GM21515 (cell line): ENCODE data around the gene IMMP2L.
"Not testable (repeated sequence)": the region's sequence is repeated elsewhere in the genome, so short reads cannot be mapped to it uniquely, and the experiment has no call there.

ENCODE experiments used
- ATAC-seq: cut with Tn5 transposase; IDR thresholded peaks from one replicate; pipeline ENCODE4 v1.9.1; 2021; ENCODE audit not compliant: unreplicated experiment

The IMMP2L gene

DNA sequence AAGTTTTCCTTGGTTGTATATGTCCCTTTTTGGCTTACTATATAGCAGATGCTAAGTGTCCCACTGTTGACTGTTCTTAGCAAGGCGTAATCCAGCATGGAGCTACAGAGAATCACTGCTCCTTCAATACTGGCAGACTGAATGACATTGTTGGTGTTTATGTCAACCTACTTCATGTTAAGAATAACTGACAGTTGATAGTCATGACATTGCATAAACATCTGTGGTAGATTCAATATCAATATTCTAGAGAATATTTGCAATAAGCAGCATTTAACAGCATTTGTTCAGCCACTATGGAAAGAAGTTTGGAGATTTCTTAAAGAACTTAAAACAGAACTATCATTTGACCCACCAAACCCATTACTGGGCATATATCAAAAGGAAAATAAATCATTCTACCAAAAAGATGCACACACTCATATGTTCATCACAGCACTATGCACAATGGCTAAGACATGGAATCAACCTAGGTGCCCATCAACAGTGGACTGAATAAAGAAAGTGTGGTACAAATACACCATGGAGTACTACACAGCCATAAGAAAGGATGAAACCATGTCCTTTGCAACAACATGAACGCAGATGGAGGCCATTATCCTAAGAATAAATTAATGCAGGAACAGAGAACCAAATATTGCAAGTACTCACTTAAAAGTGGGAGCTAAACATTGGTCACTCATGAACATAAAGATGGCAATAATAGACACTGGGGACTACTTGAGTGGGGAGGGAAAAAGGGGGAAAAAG lies 88.7 kb downstream of the IMMP2L start:
- no peak for ATAC-seq

DNA sequence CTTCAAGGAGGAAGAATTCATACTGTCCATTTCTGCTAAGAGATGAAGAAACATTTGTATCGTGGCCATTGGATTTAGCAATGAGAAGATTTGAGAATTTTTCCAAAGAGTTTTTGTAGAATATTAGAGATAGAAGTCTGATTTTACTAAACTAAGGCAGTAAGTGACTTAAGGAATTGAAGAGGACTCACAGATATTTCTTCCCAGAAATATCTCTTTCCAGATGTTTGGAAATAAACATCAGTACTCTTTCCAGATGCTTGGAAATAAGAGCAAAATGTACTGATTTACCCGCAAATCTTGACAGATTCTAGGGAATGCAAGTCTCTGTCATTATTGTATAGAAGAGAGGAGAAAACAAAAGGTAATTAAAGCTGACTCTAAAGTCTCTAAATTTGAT lies 91.3 kb downstream of the IMMP2L start:
- no peak for ATAC-seq

DNA sequence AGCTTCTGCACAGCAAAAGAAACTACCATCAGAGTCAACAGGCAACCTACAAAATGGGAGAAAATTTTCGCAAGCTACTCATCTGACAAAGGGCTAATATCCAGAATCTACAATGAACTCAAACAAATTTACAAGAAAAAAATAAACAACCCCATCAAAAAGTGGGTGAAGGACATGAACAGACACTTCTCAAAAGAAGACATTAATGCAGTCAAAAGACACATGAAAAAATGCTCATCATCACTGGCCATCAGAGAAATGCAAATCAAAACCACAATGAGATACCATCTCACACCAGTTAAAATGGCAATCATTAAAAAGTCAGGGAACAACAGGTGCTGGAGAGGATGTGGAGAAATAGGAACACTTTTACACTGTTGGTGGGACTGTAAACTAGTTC lies 92.4 kb downstream of the IMMP2L start:
- not testable (repeated sequence) for ATAC-seq

DNA sequence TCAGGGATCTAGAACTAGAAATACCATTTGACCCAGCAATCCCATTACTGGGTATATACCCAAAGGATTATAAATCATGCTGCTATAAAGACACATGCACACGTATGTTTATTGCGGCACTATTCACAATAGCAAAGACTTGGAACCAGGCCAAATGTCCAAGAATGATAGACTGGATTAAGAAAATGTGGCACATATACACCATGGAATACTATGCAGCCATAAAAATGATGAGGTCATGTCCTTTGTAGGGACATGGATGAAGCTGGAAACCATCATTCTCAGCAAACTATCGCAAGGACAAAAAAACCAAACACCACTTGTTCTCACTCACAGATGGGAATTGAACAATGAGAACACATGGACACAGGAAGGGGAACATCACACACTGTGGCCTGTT lies 96.5 kb downstream of the IMMP2L start:
- ATAC-seq: not testable (repeated sequence)

DNA sequence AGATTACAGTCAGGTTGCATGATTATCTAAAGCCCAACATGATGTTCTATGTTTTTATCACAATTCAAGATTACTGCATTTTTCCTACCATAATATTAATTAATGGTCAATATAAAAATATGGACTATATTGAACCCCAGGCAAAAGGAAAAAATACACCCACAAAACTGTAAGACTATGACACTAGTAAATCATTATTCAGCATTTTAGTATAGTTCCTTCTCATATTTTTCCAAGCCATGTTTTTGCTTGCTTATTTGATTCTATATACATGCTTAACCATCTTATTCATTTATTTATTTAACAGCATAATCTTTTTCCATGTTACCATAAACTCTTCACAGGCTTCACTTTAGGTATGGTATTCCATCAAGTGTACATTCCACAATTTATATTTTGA lies 101.6 kb downstream of the IMMP2L start:
- ATAC-seq: no peak

DNA sequence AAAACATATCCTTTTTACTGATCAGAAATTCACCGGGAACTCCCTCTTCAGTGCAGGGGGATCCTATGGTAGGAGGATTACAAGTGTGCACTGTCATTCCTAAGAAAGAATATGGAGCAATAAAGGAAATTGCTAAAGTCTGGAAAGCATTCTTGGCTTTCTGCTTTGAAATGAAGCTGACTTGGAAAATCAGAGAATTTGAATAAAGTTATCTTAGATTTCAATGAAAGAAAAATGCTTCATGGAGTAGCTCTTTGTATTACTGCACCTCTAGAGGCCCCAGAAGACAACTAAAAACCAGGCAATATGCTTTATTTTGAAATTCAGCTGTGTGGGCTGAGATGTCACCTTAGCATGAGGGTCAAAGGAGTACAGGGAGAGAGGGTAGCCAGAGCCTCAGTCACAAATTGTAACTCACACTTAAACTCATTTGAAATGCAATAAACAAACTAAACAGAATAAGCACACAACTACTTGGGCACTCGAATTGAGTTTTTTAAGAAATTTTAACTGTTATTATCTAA lies 102.5 kb downstream of the IMMP2L start:
- no peak for ATAC-seq

DNA sequence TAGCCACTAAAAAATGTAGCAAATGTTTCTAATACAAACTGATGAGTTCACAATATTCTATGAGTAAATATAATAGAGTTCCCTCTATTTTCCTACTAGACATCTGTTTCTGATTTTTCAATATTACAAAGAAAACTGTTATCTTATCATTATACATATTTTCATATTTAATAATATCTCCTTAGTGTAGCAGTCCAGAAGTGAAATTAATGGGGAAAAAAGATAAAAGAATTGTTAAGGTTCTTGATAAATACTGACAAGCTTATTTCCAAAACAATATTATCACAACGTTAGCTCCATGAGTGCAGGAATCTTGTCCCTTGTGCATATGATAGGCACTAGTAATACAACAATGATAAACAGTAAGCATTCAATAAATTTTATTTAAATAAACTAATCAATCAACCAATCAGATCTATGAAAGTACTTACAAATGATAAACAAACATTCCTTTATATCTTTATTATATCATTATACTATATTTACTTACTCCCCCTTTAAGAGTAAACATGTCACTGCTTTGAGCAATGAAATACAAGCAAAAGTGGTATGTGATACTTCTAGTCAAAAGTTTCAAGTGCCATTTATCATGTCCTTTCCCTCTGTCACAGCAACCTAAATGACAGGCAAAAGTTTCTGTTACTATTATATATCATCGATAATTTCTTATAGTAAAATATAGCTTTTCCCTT lies 103.1 kb downstream of the IMMP2L start:
- ATAC-seq: no peak

DNA sequence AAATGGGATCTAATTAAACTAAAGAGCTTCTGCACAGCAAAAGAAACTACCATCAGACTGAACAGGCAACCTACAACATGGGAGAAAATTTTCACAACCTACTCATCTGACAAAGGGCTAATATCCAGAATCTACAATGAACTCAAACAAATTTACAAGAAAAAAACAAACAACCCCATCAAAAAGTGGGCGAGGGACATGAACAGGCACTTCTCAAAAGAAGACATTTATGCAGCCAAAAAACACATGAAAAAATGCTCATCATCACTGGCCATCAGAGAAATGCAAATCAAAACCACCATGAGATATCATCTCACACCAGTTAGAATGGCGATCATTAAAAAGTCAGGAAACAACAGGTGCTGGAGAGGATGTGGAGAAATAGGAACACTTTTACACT lies 111.6 kb downstream of the IMMP2L start:
- ATAC-seq: not testable (repeated sequence)

DNA sequence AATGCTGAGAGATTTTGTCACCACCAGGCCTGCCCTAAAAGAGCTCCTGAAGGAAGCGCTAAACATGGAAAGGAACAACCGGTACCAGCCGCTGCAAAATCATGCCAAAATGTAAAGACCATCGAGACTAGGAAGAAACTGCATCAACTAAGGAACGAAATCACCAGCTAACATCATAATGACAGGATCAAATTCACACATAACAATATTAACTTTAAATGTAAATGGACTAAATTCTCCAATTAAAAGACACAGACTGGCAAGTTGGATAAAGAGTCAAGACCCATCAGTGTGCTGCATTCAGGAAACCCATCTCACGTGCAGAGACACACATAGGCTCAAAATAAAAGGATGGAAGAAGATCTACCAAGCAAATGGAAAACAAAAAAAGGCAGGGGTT lies 114.8 kb downstream of the IMMP2L start:
- ATAC-seq: not testable (repeated sequence)

DNA sequence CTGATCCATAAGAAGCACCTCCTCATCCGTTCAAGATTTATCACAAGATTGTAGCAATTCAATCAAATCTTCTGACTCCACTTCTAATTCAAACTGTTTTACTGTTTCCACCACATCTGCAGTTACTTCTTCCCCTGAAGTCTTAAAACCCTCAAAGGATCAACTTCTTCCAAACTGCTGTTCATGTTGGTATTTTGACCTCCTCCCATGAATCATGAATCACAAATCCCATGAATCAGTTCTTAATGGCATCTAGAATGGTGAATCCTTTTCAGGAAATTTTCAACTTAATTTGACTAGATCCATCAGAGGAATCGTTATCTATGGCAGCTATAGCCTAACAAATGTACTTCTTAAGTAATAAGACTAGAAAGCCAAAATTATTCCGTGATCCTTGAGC lies 122.3 kb downstream of the IMMP2L start:
- no peak for ATAC-seq

DNA sequence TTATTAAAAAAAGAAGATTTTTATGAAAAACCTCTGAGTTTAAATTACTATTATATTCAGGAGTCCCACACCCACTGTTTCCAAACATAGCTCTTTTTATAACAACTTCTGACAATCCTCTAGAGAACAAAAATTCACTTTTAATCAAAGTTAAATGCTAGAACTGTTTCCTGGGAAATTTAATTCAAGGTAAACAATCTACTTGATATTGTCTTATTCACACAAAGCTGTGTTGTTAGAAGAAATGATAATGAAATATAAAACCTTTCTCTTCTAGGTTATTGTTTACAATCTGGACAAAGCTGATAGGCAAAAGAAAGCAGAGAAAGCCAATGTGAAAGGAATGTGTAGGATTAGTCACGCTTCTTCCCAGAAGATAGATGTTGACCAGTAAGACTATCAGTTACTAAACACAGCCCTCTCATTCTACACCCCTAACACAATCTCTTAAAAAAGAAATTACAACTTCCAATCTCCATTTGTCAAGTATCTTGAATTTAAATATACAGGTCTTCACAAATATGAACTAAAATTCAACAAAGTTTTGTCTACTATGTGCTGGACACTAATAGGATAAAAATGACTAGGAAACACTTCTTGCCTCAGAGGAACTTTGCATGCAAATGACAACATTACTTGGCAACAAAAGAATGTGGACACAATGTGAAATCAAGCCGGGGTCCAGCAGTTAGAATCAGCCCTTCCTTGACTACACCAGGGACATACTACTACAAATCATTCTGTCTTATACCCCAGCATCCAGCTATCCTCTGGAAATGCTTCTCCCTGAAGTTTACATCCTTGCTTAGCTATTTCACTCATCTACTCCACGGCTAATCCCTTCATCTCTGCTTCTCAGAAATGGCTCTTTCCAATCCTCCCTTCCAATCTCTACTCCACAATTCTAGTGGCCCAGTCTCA lies 123.7 kb downstream of the IMMP2L start:
- no peak for ATAC-seq

DNA sequence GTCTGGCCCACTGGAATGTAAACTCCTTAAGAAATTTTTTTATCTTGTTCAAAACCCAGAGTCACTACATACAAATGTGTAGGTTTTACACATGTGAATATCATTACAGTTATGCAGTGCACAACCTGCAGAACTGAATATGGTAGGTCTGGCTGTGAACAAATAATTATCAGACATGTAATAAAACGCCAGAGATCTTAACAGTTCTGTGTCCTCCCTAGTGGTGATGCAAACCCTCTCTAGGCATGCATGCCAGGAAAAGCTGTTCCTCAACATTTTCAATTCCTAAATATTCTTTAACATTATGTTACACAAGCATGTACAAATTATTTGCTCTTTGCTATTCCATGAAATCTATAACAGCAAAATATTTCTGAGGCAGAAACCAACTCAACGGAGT lies 124.6 kb downstream of the IMMP2L start:
- ATAC-seq: no peak

DNA sequence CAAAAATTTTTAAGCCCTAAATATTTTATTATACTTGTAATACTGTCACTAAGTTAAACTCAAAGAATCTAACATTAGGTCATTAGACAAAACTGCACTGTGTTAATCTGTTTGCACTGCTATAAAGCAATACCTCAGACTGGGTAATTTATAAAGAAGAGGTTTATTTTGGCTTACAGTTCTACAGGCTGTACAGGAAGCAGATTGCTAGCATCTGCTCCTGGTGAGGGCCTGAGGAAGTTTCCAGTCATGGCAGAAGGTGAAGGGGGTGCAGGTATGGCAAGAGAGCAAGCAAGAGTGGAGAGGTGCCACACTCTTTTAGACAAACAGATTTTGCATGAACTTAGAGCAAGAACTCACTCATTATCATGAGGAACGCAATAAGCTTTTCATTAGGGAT lies 125.7 kb downstream of the IMMP2L start:
- no peak for ATAC-seq

DNA sequence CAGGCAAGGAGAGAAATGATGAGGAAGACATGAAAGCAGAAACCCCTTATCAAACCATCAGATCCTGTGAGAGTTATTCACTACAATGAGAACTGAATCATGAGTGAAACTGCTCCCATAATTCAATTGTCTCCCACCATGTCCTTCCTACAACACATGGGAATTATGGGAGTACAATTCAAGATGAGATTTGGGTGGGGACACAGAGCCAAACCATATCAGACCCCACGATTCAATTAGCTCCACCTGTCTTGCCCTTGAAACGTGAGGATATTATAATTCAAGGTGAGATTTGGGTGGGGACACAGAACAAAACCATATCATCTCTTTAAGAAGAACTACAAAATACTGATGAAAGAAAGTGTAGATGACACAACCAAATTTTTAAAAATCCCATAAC lies 128.9 kb downstream of the IMMP2L start:
- no peak for ATAC-seq

DNA sequence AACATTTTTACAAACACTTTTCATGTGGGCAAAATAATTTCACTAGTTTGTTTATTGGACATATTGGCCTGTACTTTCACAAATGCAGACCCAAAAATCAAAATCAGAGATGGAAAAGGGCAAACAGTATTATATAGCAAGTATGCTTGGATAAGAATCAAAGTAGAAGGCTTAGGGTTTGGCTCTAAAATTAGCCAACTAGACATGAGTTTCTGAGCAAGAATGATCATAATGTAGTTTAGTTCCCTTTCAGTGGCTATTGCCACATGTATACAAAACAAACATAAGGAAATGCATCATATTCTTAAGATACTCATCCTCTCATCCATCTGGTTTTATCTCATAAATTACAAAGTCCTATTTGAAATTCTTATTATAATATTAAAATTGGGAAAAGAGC lies 132.5 kb downstream of the IMMP2L start:
- ATAC-seq: no peak

DNA sequence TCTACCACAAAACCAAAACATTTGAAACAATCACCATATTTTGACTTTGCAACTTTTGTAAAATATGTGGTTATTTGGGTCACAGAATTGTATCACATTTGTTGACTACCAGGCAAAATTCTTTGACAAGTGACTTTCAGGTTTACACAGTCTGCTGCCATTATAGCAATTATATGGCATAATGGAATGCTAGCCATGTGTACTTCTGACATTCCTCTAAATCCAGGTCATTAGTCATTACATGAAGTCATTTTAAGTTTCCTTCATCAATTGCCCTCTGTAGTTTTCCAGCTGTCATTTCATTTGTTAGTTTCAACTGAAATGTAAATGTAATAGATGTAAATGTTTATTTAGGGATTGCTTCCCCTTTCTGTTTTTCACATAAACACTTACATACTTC lies 137.5 kb downstream of the IMMP2L start:
- ATAC-seq: no peak

DNA sequence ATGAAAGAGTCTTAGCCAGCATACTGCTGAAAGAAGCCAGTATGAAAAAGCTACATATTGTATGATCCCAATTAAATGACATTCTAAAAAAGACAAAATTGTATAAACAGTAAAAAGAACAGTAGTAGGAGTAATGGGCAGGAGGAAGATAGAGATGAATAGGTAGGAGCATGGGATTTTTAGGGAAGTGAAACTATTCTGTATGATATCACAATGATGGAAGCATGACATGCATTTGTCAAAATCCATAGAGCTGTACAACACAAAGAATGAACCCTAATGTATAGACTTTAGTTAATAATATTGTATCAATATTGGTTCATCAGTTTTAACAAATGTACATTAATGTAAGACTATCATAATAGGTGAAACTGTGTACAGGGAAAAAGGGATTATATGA lies 147.9 kb downstream of the IMMP2L start:
- ATAC-seq: no peak

DNA sequence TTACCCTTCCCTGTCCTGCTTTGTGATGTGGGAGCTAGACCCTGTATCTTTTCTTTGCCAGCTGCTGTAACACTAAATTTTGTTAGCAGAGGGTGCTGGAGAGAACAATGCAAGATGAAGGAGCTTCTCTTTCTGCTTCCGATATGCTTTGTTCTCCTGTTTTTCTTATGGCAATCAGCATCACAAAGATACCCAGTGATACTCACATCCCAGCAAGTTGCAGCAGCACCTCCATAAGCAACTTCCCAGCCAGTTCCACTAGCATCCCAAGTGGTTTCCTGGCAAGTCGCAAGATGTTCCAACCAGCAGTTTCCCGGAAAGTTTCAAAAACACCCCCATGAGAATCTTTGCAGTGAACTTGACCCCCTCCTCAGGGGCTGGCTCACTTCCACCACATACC lies 148.6 kb downstream of the IMMP2L start:
- ATAC-seq: no peak

DNA sequence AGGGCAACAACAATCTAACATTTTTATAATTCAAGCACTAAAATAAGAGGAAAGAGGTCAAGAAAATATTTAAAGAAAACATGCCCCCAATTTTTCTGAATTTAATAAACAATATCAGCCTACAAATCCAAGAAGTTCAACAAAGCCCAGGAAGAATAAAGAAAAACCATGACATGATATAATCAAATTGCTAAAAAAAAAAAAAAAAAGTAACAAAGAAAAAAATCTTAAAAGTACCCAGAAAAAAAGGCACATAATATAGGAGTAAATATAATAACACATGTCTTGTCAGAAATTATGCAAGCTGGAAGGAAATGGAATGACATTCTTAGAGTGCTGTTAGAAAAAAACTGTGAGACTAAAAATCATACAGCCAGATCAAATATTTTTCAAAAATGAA lies 151.4 kb downstream of the IMMP2L start:
- no peak for ATAC-seq

DNA sequence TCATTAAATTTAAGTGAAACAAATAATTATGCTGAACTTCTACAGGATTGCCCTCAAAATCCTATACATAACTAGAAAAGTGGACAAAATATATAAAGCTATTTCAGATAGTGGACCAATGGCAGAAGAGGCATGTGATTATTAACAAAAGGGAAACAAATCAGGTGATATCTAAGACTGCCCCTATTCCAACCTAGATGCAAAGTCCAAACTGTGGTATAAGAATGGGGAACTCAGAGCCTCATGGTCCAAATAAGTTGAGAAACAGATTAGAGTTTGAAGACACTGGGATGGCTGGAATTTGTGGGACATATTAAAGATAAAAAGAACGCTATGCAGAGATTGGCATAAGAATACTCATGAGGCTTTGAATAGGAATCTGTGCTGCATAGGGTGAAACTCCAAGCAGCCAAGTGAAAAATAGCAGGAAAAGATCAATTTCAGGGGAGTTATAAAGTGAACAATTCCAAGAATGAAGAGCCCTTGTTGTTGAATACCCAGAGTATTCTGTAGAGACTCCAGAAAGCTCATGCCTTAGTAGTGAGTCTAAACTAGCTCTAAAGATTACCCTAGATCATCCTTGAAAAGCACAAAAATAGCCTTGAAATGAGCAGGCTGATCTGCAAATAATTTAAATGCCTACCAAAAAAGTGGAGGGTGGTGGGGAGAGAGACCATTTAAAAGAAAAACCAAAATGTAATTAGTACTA lies 152.4 kb downstream of the IMMP2L start:
- no peak for ATAC-seq

DNA sequence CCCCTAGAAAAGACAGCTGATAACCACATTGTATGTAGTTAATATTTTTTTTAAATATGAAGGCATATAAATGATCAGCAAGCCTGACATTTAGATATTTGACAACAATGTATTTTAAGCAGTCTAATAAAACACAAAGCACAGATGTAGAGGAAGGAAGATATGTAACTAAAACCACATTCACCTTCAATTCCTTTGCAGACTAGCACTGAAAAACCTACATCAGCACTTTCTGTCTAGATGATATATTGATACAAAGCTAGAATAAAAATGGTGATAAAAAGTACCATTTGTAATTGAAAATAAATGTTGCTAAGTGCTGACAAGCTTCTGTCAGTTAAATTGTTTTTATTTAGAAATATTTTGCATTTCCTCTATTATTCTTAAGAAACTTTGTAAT lies 153.6 kb downstream of the IMMP2L start:
- ATAC-seq: no peak
